ENCODE data around the gene ADGRG3.

DNA sequence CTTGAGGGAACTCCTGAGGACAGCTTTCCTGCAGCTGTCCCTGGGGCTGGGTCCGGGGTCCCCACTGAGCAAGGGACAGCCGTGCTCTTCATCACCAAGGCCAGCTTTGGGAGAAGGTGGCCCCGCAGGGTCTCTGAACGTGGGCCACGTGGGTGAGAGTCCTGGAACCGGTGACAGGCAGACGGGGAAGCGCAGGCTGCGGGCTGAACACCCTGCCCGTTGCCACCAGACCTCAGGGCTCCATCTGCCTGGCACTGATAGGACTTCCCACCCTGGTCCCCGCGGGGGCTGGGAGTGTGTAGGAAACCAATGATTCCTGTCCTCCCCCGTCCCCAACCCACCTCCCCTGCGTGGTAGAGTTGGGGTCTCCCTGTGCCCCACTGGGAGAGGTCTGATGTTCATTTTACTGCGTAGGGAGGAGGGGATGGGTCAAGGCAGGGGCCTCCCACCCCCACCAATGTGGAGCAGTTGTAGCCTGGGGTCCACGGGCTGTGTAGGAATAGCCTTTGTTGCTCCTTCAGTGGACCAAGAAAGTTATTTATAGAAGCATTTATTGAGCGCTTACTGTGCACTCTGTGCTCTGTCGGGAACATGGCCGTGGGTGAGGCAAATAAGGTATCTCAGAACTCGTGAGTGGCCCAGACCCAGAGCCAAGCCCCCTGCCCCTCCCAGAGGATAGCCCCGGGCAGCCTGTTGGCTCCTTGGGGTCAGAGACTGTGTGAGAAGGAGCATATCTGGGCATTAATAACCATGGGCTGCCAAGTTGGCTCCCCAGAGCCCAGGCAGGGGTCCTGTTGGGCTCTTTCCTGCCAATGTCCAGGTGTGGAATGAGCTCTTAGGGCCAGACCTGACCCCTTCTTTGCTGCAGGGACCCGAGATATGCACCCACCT, 38.3 kb upstream of the ADGRG3 start:
- no peak for TF ChIP-seq RBAK (tag by site-specific recombination; IDR thresholded peaks at IDR 0.05)
- TF ChIP-seq, protein P1, sequence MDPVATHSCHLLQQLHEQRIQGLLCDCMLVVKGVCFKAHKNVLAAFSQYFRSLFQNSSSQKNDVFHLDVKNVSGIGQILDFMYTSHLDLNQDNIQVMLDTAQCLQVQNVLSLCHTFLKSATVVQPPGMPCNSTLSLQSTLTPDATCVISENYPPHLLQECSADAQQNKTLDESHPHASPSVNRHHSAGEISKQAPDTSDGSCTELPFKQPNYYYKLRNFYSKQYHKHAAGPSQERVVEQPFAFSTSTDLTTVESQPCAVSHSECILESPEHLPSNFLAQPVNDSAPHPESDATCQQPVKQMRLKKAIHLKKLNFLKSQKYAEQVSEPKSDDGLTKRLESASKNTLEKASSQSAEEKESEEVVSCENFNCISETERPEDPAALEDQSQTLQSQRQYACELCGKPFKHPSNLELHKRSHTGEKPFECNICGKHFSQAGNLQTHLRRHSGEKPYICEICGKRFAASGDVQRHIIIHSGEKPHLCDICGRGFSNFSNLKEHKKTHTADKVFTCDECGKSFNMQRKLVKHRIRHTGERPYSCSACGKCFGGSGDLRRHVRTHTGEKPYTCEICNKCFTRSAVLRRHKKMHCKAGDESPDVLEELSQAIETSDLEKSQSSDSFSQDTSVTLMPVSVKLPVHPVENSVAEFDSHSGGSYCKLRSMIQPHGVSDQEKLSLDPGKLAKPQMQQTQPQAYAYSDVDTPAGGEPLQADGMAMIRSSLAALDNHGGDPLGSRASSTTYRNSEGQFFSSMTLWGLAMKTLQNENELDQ (tag by site-specific recombination; IDR thresholded peaks at IDR 0.05; ENCODE audit: low read depth), result no peak
- no peak for TF ChIP-seq ZNF76 (tag by site-specific recombination; IDR thresholded peaks at IDR 0.05; ENCODE audit: borderline replicate concordance, low read depth)
- TF ChIP-seq ZSCAN30 (tag by site-specific recombination; IDR thresholded peaks at IDR 0.05), result no peak
- no peak for TF ChIP-seq TRIM28 (IDR thresholded peaks at IDR 0.05; ENCODE audit: borderline replicate concordance, low read length)
- TF ChIP-seq ZNF155 (tag by site-specific recombination; IDR thresholded peaks at IDR 0.05), result no peak
